ENCODE measurements around the gene PEAK3. TPM values are rescaled to one million over a fixed set of nuclear protein-coding genes. Genes with fewer than 3 reads are reported as not detected.

Gene PEAK3, protein sequence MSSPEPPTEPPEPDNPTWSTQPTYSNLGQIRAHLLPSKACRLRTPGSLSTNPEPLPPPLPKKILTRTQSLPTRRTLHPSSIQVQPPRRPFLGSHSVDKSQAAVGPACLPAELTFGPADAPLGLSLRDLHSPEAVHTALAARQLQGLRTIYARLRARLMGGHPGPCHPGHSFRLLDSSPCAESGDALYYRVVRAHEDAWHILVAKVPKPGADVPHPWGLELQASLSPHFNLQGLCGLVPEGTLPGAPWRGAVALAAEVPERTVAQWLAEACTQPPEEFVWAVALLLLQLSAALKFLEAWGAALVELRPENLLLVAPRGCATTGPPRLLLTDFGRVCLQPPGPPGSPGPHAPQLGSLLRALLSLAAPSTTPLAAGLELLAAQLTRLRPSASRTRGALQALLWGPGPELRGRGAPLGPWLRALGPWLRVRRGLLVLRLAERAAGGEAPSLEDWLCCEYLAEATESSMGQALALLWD
- not detected for total RNA-seq

DNA sequence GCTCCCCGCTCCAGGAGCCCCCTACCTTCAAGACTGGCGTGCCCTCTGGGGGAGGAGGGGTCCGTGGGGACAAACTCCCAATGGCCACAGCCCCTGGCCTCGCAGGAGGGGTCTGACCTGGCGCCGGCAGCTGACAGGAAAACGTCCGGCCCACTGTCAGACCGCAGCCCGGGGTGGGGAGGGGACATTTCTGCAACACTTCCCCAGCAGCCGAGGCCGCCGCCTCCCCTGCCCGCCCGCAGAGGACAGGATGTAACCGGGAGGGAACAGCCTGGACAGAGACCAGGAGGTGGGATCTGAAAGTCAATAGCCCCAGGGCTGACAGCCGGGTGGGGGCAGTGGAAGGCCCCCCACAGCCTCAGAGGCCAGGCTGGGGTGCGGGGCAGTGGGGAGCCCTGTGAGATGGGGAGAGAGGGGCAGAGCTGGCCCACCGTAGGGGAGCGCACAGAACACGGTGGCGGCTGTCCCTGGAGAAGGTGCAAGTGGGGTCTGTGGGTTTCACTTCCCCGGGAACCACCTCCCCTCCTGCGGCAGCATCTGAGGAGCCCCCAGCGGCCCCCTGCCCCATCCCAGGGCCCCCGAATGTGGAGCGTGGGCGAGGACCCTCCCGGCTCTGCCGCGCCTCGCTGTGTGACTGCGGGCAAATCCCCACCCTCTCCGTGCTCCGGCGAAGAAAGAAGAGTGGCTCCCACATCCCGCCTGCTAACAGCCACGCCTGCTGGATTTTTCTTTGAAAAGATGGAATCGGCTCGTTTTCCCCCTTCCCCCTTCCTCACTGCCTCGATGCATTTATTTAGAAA is at the start of gene PEAK3:
TSS of gene PEAK3 (minus strand) at position 114 of the 800 bp plus-strand sequence. CDS start 1,244 bp downstream, outside the sequence.

DNA sequence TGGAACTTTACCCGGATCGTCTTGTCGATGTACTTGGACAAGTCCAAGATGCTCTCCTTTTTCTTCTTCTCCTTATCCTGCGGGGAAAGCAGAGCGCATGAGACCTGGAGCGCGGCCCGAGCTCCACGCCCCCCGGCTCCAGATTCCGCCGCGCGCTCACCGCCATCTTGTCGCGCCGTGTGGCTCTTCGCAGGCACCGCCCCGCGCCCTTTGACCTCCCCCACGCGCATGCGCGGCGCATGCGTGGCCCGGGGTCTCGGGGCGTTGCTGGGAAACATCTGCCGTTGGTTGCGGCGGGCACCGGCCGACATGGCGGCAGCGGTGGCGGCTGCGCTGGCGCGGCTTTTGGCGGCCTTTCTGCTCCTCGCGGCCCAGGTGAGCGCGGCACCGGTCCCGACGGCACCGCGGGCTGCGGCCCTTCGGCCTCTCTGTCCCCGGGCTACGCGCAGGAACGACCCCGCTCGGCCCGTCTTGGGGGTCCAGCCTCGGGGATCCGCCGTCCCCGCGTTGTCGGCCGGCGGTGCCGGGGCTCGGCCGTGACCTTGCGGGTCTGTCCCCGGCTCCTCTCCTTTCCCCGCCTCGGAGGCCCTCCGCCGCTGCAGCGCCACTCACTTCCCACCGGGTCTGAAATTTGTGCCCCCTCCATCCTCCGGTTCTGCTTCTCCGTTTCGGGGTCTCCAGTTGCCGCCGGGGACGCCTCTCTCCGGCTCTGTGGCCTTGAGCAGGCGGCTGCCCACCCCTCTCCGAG is 46.6 kb upstream of the PEAK3 start, which contains the start of the genes LSM7 and SPPL2B:
TSS of gene LSM7 (minus strand) at position 186 of the 748 bp plus-strand sequence. CDS start at position 166, 20 bp downstream.
TSS of gene SPPL2B (plus strand) at position 284 of the 748 bp plus-strand sequence. CDS start at position 310, 26 bp downstream.

DNA sequence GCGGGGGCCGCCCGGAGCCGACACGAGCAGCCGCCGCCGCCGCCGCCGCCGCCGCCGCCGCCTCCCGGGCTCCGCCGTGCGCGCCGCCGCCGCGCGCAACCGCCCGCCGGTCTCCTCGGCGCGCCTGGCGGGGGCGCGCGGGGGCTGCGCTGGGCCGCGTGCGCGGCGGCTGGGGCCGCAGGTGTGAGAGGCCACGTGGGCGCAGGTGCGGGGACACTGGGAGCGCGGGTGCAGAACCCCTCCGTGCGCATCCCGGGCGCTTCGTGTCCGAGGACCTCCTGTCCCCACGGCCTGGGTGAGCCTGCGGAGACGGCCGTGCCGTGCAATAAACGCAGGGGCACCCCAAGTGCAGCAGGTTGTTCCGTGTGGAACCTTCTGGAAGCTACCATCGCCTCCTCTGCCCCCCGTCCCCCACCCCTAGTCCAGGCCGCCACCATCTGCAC is 26.2 kb upstream of the PEAK3 start, which contains the start of gene LINGO3:
TSS of gene LINGO3 (minus strand) at position 41 of the 443 bp plus-strand sequence. CDS start 16,378 bp downstream, outside the sequence.

GRCh38 chr19:2255982-2256685 is 25.8 kb downstream of the PEAK3 start, which contains the start of gene JSRP1:
JSRP1 (minus strand) TSS chr19:2256417; CDS start chr19:2255314, 1,103 bp downstream.

DNA sequence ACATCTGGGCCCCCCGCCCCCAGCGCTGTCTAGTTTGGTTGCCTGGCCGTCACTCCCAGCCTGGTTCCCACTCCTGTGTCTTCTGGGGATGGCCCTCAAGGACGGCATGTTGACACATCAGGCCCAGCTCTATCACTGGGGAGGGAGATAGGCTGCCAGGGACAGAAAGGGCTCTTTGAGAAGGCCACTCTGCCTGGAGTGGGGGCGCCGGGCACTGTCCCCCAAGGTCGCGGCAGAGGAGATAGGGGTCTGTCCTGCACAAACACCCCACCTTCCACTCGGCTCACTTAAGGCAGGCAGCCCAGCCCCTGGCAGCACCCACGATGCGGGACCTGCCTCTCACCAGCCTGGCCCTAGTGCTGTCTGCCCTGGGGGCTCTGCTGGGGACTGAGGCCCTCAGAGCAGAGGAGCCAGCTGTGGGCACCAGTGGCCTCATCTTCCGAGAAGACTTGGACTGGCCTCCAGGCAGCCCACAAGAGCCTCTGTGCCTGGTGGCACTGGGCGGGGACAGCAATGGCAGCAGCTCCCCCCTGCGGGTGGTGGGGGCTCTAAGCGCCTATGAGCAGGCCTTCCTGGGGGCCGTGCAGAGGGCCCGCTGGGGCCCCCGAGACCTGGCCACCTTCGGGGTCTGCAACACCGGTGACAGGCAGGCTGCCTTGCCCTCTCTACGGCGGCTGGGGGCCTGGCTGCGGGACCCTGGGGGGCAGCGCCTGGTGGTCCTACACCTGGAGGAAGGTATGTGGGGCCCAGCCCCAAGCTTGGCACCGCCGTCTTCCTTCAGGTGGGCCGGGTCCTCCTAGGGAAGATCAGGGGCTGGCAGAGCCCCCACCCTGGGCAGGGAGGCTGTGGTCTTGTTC is 32.7 kb downstream of the PEAK3 start, which contains the start of gene AMH:
TSS of gene AMH (plus strand) at position 314 of the 857 bp plus-strand sequence. CDS start at position 324, 10 bp downstream.

GRCh38 chr19:2236314-2237050 is 45.5 kb downstream of the PEAK3 start, which contains the start of the genes PLEKHJ1 and SF3A2:
PLEKHJ1 (minus strand) TSS chr19:2236329; CDS start chr19:2236248, 81 bp downstream.
SF3A2 (plus strand) TSS chr19:2236824; CDS start chr19:2243419, 6,595 bp downstream.

Small RNA genes lying within 50 kb of the gene (small RNA-seq; reads per million reads assigned to genes)
- gene MIR1227, result not detected

Other genes with a start within 250 kb of the PEAK3 start
- gene MKNK2, start 230.9 kb downstream of the PEAK3 start, total RNA-seq, result 20.8 TPM
- 15.5 TPM for gene MOB3A, start 185.8 kb downstream of the PEAK3 start, total RNA-seq
- gene IZUMO4, start 185.3 kb downstream of the PEAK3 start, total RNA-seq, result 8.5 TPM
- 78.4 TPM for gene AP3D1, start 130.6 kb downstream of the PEAK3 start, total RNA-seq
- 7.6 TPM for gene DOT1L, start 118.2 kb downstream of the PEAK3 start, total RNA-seq
- 49.8 TPM for gene PLEKHJ1, start 45.8 kb downstream of the PEAK3 start, total RNA-seq
- 26.1 TPM for gene SF3A2, start 45.4 kb downstream of the PEAK3 start, total RNA-seq
- gene AMH, start 32.9 kb downstream of the PEAK3 start, total RNA-seq, result 1.8 TPM
- not detected for gene JSRP1, start 25.8 kb downstream of the PEAK3 start, total RNA-seq
- 5.8 TPM for gene LINGO3, start 26.0 kb upstream of the PEAK3 start, total RNA-seq
- gene LSM7, start 46.4 kb upstream of the PEAK3 start, total RNA-seq, result 84.0 TPM
- gene SPPL2B, start 46.5 kb upstream of the PEAK3 start, total RNA-seq, result 29.3 TPM
- gene TMPRSS9, start 78.1 kb upstream of the PEAK3 start, total RNA-seq, result 0.23 TPM
- 23.1 TPM for gene TIMM13, start 145.4 kb upstream of the PEAK3 start, total RNA-seq
- gene LMNB2, start 174.8 kb upstream of the PEAK3 start, total RNA-seq, result 45.0 TPM
- gene GADD45B, start 194.0 kb upstream of the PEAK3 start, total RNA-seq, result 5.5 TPM